ENCODE results near the gene FLCN.

DNA sequence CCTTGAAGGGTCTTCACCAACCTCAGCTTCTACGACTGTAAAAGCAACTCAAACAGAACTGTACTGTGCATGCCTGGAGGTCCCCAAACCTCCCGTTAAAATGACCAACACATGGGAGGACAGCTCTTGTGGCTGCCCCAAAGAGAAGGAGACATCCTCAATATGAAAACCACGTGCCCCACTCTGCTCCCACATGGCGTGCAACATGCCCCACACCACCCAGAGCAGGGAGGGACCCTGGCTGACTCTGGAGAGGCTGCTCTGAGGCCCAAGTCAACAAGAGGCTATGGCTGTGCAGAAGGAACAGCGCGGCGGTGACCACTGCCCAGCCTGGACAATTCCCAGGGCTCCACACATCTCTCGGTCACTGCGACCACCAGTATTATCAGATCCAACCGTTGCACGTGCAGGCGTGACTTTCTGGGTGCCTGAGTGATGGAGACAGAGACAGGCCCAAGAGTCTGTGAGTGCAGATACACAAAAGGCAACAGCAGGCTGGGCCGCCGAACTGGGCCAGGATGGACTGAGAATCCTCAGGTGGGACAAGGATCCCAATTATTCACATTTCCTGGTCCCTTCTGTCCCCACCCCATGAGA lies 32.2 kb downstream of the FLCN start:
- TF ChIP-seq, protein P1, sequence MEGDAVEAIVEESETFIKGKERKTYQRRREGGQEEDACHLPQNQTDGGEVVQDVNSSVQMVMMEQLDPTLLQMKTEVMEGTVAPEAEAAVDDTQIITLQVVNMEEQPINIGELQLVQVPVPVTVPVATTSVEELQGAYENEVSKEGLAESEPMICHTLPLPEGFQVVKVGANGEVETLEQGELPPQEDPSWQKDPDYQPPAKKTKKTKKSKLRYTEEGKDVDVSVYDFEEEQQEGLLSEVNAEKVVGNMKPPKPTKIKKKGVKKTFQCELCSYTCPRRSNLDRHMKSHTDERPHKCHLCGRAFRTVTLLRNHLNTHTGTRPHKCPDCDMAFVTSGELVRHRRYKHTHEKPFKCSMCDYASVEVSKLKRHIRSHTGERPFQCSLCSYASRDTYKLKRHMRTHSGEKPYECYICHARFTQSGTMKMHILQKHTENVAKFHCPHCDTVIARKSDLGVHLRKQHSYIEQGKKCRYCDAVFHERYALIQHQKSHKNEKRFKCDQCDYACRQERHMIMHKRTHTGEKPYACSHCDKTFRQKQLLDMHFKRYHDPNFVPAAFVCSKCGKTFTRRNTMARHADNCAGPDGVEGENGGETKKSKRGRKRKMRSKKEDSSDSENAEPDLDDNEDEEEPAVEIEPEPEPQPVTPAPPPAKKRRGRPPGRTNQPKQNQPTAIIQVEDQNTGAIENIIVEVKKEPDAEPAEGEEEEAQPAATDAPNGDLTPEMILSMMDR (IDR thresholded peaks at IDR 0.05; ENCODE audit: insufficient read depth, low read length): no peak
- TF ChIP-seq GABPA (IDR thresholded peaks at IDR 0.05; ENCODE audit: low read depth): no peak
- TF ChIP-seq POLR2AphosphoS5 (IDR thresholded peaks at IDR 0.05; ENCODE audit: low read depth): 0 out of 2 replicates have a peak, but pooled peaks have one; percentile 15
